GM04503 (cell line): Measurements from ENCODE around the gene MYL5.
"Not testable (repeated sequence)": the region's sequence is repeated elsewhere in the genome, so short reads cannot be mapped to it uniquely, and the experiment has no call there.

ENCODE experiments used
- DNase-seq: peaks from one replicate; pipeline ENCODE4 v3.0.0-alpha.2; 2012; ENCODE audit warnings: low read depth

MYL5 gene

GRCh38 chr4:657834-658667 is 16.3 kb upstream of the MYL5 start:
- no peak for DNase-seq

- DNase-seq, result no peak
These were observed 15.4 kb upstream of the MYL5 start for GRCh38 chr4:658681-659667.

- no peak for DNase-seq
These were observed 14.5 kb upstream of the MYL5 start for GRCh38 chr4:659851-660250.

GRCh38 chr4:660401-660800 is 13.9 kb upstream of the MYL5 start:
- no peak for DNase-seq

- DNase-seq, result no peak
These were observed 13.1 kb upstream of the MYL5 start for GRCh38 chr4:661231-661630.

- no peak for DNase-seq
These were observed 12.2 kb upstream of the MYL5 start for GRCh38 chr4:661881-662761.

- DNase-seq, result no peak
These were observed 11.3 kb upstream of the MYL5 start for GRCh38 chr4:663046-663437.

- DNase-seq, result no peak
These were observed 10.6 kb upstream of the MYL5 start for GRCh38 chr4:663438-664428.

GRCh38 chr4:664713-665231 is 9.6 kb upstream of the MYL5 start:
- DNase-seq, result no peak

- DNase-seq, result no peak
These were observed 9.0 kb upstream of the MYL5 start for GRCh38 chr4:665381-665750.

GRCh38 chr4:665751-666435 is 8.4 kb upstream of the MYL5 start:
- DNase-seq, result no peak

- no peak for DNase-seq
These were observed 7.9 kb upstream of the MYL5 start for GRCh38 chr4:666436-666810.

- DNase-seq, result no peak
These were observed 7.4 kb upstream of the MYL5 start for GRCh38 chr4:666822-667544.

GRCh38 chr4:667545-667925 is 6.8 kb upstream of the MYL5 start:
- no peak for DNase-seq

- DNase-seq, result not testable (repeated sequence)
These were observed 6.1 kb upstream of the MYL5 start for GRCh38 chr4:668219-668618.

- not testable (repeated sequence) for DNase-seq
These were observed 4.4 kb upstream of the MYL5 start for GRCh38 chr4:669806-670559.

- no peak for DNase-seq
These were observed 2.6 kb upstream of the MYL5 start for GRCh38 chr4:671769-672168.

- DNase-seq, result no peak
These were observed 822 bp upstream of the MYL5 start for GRCh38 chr4:673349-674091.
